ENCODE data around the gene MRPL20.
"Not testable (repeated sequence)": the region's sequence is repeated elsewhere in the genome, so short reads cannot be mapped to it uniquely, and the experiment has no call there.

GRCh38 chr1:1450616-1451015, 43.5 kb upstream of the MRPL20 start:
- TF ChIP-seq POLR2A (IDR thresholded peaks at IDR 0.05; ENCODE audit: low read length); GATA1 (IDR thresholded peaks at IDR 0.05; ENCODE audit: low read depth, low read length): not testable (repeated sequence)

Data from erythroblast (primary cell).